Upper lobe of left lung (tissue), 4 donors: Measurements from ENCODE around the gene SELPLG.

Source experiments
- EP300 ChIP-seq, 4 donors: sonication (generic); formaldehyde crosslinking; IDR thresholded peaks; one replicate each; pipeline ENCODE4 v1.5.1; 2017; ENCODE audit warnings: antibody characterized with exemption in 4 of 4, control low read depth in 2 of 4
- POLR2A ChIP-seq, 4 donors: fragments of 450-650 bp; IDR thresholded peaks; one replicate each; pipeline ENCODE4 v1.5.1; 2016 to 2017; ENCODE audit warnings: antibody characterized with exemption in 4 of 4, mild to moderate bottlenecking in 2 of 4
- TF ChIP-seq, protein P1 (sequence below), 6 experiments: fragments of 450-650 bp in 4 of 6; fragments of 200-600 bp in 2 of 6; sonication (generic) in 2 of 6; IDR thresholded peaks; one replicate each; pipeline ENCODE4 v1.5.1; 2016 to 2019; ENCODE audit warnings: antibody characterized with exemption in 6 of 6

DNA sequence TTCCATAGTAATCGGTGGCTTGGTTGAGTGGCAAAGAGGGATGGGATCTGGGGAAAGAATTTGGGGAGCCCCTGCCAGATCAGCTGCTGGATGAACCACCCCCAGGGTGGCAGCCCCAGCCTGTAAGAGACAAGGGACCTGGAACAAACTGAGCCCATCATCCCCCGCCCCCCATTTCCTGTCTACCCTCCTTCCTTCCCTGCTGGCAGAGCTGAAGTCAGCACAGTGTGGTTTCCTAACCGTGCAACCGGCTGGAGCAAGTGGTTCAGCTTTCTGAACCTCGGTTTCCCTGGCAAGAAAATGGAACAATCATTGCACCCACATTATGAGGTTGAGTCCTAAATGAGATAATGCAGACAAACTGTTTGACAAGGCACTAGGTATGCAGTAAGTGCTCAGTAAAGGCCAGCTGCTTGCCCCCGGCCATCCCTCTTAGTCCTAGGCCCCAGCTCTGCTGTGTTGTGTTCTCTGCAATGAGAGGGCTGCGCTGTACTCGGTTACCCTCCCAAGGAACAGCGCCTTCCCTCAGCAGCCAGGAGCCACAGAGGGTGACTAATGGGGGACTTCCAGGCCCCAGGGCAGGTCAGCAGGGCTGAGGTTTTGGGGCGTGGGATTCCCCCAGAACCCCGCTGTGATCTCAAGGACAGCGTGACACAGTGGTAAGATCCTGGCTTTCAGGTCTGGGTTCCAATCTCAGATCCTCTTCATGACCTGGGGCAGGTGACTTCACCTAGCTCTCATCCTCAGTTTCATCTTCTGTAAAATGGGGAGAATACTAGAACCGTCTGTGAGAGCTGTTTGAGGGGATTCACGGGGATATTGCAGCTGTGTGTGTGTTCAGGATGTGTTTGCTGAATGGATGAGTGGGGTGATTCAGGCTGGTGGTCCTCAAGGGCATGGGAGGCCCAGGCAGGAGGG, 16.5 kb downstream of the SELPLG start:
- TF ChIP-seq, protein P1, sequence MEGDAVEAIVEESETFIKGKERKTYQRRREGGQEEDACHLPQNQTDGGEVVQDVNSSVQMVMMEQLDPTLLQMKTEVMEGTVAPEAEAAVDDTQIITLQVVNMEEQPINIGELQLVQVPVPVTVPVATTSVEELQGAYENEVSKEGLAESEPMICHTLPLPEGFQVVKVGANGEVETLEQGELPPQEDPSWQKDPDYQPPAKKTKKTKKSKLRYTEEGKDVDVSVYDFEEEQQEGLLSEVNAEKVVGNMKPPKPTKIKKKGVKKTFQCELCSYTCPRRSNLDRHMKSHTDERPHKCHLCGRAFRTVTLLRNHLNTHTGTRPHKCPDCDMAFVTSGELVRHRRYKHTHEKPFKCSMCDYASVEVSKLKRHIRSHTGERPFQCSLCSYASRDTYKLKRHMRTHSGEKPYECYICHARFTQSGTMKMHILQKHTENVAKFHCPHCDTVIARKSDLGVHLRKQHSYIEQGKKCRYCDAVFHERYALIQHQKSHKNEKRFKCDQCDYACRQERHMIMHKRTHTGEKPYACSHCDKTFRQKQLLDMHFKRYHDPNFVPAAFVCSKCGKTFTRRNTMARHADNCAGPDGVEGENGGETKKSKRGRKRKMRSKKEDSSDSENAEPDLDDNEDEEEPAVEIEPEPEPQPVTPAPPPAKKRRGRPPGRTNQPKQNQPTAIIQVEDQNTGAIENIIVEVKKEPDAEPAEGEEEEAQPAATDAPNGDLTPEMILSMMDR (IDR thresholded peaks at IDR 0.05) = no peak
- no peak for TF ChIP-seq EP300 (IDR thresholded peaks at IDR 0.05)
- no peak for TF ChIP-seq POLR2A (IDR thresholded peaks at IDR 0.05)
